Measurements from ENCODE around the gene HHIPL1. TPM values are rescaled to one million over a fixed set of nuclear protein-coding genes. Genes with fewer than 3 reads are reported as not detected.

HHIPL1 gene
- total and polyA plus RNA-seq, 2 of the 8 experiments (the other 6 are each of a cell fraction or from before 2014, with no cell fraction given) = 1.5 to 2.6 TPM

- no peak for TF ChIP-seq POLR2A (IDR thresholded peaks at IDR 0.05; ENCODE audit: control extremely low read depth in 1 of 2, low read depth in 2 of 2, low read length in 2 of 2)
- TF ChIP-seq TBP (IDR thresholded peaks at IDR 0.05; ENCODE audit: low read depth, low read length) = no peak
- TF ChIP-seq EGR1 (IDR thresholded peaks at IDR 0.05; ENCODE audit: borderline replicate concordance, low read depth, low read length) = no peak
- TF ChIP-seq KDM5A (IDR thresholded peaks at IDR 0.05; ENCODE audit: low read length) = no peak
- TF ChIP-seq SP1 (IDR thresholded peaks at IDR 0.05; ENCODE audit: low read depth, low read length) = no peak
These were observed 62.5 kb downstream of the HHIPL1 start (continued) for GRCh38 chr14:99707420-99707819.

All from H1 (cell line).